GM19238 (cell line): Measurements from ENCODE around the gene ITGAD.

Source experiments
- DNase-seq: peaks from one replicate; pipeline ENCODE4 v3.0.0; 2011; ENCODE audit warnings: low spot score; ENCODE audit not compliant: insufficient read length

Gene ITGAD

DNA sequence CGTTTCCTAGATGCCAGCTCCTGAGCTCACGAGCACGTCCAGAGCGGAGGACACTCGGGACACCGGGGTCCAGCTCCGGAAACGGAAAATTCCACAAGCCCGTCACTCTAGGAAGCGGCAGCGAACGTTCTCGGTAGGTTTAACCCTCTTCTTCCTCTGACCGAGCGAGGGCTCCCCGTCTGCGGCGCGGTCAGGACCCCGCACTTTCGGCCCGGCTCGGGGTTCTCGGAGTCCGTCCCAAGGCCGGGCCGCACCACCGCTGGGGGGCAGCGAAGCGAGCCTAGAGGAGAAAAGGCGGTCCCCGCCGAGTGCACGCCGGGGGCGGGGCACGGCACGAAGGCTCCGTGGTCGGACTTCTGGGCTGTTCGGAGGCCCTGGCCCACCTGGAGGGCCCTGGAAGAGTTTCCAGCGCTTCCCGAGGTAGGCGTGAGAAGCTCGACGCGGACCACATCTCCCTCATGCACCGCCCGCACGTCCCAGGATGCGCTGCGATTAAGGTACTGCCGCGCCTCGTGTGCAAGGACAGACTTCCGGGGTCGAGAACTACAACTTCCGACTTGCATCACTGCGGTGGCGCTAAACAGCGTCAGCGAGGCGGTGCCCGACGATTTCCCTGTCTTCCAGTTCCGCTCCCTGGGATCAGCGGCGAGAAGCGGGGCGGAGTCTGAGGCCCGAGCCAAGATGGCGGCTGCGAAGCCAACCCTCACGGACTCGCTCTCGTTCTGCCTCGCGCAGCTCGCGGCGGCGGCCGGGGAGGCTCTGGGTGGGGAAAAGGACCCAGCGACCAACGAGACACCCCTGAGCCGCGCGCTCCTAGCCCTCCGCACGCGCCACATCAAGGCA, 65.9 kb downstream of the ITGAD start, which contains the start of gene ARMC5:
ARMC5 (plus strand) TSS at position 658 of the 843 bp plus-strand sequence; CDS start at position 682, 24 bp downstream.
- DNase-seq: peak; percentile 74

DNA sequence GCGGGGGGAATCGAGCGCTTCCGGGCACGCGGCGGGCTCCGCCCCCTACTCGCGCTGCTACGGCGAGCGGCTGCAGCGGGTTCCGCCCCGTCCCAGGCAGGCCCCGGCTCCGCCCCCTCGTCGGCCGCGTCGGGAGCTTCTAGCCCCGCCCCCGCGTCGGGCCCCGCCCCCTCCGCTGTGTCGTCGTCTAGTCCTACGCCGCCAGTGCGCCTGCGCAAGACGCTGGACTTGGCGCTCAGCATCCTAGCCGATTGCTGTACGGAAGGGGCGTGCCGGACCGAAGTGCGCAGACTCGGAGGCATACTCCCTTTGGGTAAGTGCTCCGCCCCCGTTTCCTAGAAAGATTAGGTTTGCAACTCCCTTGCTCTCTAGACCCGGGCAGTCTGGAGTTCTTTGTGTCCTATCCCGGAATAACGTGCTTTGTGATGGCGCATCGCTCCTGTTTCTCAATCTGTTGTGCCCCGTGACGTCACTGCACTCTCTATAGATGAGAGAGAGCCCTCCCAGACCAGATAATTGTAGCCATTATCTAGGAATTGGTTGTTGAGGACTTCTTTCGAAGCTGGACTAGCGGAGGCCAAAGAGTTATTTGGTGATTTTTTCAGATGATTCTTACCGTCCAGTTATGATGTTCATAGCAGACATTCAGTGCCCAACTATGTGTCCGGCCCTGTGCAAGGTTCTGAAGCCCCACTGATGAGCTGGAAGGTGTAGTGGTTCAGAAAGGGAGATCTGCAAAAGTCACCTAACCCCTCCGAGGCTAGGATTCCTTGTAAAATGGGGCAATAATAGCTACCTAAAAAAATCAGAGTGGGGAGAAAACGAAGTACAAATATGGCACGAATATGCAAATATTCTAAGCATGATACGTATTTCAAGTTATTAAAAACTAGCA, 66.8 kb downstream of the ITGAD start:
- peak; percentile 87 for DNase-seq

DNA sequence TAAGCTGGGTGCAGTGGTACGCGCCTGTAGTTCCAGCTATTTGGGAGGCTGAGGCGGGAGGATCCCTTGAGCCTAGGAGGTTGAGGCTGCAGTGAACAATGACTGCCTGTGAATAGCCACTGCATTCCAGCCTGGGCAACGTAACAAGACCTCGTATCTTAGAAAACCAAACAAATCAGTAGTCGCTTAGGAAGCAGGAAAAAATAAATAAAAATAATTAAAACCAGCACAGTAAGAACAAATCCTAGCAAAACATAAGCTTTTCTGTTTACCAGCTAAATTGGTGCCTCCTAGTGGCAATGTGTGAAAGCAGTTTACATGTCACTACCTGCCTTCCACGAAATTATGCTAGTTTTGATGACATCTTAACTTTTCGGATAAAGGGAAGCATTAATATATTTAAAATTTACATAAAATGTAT, 67.5 kb downstream of the ITGAD start:
- no peak for DNase-seq

DNA sequence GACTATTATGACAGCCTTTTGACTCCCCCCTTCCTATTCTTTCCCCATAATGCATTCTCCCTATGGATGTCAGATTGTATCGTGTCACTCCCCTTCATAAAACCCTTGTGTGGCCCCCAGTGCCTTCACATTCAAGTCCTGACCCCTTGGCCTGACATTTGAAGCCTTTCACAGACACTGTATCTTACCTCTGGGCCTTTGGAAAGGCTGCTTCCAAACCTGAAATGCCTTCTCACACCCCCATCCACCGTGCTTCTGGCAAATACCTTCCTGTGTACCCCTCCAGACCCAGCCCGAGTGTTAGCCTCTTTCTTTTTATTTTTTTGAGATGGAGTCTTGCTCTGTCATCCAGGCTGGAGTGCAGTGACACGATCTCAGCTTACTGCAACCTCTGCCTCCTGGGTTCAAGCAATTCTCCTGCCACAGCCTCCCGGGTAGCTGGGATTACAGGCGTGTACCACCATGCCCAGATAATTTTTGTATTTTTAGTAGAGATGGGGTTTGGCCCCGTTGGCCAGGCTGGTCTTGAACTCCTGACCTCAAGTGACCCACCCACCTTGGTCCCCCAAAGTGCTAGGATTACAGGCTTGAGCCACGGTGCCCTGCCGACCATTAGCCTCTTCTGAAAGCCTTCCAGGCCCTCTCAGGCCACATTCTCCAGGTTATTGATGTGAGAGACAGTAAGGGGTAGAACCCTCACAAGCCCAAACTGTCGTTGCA, 68.2 kb downstream of the ITGAD start:
- DNase-seq: no peak

DNA sequence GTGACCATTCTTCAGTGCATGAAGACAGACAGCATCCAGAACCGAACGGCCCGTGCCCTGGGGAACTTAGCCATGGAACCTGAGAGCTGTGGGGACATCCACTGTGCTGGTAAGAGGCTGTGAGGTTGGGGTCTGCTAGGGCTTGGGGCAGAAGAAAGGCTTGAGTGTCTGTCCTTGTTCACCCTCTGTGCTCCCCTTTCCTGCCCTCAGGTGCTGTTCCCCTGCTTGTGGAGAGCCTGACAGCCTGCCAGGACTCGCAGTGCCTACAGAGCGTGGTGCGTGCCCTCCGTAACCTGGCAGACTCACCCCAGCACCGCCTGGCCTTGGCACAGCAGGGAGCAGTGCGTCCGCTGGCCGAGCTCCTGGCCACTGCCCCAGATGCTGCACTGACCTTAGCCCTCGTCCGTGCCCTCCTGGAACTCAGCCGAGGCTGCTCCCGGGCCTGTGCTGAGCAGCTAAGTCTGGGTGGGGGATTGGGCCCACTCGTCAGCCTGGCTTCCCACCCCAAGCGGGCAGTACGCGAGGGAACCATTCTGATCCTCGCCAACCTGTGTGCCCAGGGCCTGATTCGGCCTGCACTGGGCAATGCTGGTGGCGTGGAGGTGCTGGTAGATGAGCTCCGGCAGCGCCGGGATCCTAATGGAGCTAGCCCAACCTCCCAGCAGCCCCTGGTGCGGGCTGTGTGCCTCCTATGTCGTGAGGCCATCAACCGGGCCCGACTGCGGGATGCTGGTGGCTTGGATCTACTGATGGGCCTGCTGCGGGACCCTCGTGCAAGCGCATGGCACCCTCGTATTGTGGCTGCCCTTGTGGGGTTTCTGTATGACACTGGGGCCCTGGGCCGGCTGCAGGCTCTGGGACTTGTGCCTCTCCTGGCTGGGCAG, 69.0 kb downstream of the ITGAD start:
- no peak for DNase-seq

DNA sequence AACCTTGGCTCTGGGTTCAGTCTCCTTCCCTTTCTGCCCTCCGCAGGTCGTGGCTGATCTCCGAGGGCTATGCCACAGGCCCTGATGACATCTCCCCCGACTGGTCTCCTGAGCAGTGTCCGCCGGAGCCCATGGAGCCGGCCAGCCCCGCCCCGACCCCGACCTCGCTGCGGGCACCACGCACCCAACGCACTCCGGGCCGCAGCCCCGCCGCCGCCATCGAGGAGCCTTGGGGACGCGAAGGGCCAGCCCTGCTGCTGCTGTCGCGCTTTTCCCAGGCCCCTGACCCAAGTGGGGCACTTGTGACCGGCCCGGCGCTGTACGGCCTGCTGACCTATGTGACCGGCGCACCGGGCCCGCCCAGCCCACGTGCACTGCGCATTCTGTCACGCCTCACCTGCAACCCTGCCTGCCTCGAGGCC, 71.2 kb downstream of the ITGAD start:
- DNase-seq: no peak

DNA sequence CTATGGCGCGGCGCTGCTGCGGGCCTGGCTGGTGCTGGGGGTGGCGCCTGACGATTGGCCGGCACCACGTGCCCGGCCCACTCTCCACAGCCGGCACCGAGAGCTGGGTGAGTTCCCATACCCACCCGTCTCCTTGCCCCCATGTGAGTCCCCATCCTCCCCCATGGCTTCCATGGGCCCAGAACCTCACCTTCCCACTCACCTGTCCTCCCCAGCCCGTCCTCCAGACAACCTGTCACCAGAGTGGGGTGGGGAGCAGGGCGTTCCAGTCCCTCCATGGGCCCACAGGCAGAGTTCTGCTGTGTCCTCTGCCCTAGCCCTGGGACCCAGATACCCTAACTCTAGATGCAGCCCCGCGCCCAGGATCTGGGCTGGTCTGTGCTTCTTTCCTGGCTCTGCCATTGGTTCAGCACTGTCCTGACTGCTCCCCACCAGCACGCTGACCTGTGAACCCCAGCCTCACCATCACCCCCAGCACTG, 71.7 kb downstream of the ITGAD start:
- no peak for DNase-seq

DNA sequence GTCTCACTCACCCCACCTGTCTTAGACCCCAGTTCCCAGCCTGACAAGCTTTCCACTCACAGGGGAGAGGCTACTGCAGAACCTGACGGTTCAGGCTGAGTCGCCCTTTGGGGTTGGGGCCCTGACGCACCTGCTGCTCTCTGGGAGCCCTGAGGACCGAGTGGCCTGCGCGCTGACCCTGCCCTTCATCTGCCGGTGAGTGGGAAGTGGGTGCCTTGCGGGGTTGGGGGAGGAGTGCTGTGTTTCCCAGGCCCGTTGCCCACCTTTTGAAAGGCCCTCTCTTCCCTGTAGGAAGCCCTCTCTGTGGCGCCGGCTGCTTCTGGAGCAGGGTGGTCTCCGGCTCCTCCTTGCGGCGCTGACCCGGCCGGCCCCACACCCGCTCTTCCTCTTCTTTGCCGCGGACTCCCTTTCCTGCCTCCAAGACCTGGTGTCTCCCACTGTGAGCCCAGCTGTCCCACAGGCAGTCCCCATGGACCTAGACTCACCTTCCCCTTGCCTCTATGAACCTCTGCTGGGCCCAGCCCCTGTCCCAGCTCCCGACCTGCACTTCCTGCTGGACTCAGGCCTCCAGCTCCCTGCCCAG, 72.7 kb downstream of the ITGAD start:
- no peak for DNase-seq

DNA sequence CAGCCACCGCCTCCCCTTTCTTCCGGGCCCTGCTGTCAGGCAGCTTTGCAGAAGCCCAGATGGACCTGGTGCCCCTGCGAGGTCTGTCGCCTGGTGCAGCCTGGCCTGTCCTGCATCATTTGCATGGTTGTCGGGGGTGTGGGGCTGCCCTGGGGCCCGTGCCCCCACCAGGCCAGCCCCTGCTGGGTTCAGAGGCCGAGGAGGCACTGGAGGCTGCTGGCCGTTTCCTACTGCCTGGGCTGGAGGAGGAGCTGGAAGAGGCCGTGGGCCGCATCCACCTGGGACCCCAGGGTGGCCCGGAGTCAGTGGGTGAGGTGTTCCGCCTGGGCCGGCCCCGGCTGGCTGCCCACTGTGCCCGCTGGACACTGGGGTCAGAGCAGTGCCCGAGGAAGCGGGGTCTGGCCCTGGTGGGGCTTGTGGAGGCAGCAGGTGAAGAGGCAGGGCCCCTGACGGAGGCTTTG, 73.3 kb downstream of the ITGAD start:
- DNase-seq: no peak

DNA sequence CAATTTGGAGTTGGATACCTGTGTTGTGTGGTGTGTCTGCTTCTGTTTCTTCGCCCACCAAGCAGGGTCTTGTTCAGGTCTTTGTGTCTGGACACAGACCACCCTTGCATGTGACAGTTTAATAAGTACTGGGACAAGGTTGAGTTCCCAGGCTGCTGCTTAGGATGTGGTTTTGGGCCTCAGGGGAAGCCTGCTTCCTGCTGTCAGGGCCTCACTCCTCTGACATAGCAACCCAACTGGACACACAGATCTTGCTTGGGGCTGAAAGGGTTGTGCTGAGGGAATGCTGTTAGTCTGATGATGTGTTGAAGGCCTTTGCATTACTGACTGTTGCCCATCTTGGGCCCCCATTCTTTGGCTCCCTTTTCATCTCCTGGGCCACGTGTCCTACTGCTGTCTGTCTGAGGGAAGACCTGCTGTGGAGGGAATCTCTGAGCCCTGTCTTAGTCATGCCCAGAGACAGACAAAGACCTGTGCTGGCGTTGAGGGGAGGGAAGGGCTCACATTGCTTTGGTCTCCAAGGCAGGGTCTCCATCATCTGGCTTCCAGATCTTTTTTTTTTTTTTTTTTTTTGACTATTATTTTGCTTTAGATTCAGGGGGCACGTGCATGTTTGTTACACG, 74.1 kb downstream of the ITGAD start:
- no peak for DNase-seq

DNA sequence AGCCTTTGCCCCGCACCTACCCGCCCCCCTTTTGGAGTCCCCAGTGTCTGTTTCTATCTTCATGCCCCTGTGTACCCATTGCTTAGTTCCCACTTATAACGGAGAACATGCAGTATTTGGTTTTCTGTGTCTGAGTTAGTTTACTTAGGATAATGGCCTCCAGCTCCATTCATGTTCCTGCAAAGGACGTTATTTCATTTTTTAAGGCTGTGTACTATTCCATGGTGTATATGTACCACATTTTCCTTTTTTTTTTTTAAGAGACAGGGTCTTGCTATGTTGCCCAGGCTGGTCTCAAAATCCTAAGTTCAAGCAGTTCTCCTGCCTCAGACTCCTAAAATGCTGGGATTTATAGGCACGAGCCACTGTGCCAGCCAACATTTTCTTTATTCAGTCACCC, 74.7 kb downstream of the ITGAD start:
- DNase-seq: no peak

DNA sequence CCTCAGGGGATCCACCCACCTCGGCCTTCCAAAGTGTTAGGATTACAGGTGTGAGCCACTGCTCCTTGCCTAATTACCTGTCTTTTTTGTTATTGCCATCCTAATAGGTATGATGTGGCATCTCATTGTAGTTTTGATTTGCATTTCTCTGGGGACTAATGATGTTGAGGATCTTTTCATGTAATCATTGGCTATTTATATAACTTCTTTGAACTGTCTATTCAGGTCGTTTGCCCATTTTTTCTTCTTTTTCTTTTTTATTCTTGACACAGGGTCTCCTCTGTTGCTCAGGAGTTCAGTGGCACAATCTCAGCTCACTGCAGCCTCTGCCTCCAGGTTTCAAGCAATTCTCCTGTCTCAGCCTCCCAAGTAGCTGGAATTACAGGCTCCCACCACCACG, 77.5 kb downstream of the ITGAD start:
- no peak for DNase-seq

DNA sequence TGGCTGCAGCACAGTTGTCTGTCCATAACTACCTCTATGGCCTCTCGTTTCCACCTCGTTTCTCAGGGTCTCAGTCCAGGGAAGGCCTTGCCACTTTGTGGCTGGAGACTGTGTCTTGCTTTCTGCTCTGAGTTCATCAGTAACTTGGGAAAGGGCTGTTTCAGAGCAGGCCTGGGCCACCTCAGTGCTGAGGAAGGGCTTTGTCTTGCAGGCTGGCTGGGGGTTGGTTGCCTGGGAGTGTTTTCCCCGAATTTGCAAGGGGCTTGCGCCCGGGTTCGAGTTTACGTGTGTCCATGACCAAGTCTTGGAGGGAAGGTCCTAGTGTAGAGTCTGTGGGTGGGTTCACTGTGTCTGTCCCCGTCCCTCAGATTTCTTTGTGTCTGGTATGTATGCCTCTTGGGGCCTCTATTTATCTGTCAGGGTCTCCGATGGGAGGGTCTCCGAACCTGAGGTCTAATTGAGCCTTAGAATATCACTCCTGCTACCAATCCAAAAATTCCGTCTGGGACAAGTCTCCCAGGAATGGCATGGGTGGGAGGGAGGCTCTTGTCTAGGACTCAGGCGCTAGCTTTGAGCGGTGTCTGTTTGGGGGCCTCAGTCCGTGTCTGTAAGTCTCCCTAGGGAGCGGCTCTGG, 78.2 kb downstream of the ITGAD start:
- DNase-seq: no peak

DNA sequence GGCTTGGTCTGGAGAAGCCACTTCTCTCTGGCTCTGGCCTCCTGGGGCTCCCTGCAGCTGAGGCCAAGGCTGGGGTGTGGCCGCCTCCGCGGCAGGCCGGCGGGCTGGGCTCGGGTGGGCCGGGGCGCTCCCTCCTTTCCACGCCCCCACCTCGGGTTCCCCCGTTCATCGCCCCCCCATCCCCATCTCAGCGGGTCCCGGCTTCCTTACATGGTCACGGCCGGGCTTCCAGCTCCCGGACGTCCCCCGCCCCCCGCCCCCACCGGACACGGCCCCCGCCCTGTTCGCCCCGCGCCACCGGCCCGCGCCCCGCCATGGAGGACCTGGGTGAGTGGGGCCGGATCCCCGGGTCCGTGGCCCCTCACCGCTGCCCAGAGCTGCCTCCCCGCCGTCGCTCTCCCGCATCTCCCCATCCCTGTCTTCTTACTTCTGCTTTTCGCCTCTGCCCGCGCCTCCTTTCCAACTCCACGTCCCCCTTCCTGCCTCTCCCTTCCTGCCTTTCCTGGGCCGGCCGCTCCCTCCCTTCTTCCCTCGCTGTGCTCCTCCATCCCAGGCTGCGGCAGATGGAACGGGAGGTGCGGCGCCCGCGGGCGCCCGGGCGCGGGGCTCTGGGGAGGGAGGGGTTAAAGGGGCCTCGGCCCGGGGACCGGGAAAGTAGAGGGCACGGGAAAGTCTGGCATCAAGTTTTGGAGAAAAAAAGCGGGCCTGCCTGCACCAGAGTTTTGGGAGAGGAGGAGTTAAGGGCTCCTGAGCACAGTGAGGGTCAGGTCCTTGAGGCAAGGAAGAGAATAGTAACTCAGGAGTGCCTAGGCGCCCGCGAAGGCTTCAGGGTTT, 79.0 kb downstream of the ITGAD start, which contains the start of gene TGFB1I1:
TGFB1I1 (plus strand) TSS at position 278 of the 834 bp plus-strand sequence; CDS start at position 315, 37 bp downstream.
- no peak for DNase-seq

DNA sequence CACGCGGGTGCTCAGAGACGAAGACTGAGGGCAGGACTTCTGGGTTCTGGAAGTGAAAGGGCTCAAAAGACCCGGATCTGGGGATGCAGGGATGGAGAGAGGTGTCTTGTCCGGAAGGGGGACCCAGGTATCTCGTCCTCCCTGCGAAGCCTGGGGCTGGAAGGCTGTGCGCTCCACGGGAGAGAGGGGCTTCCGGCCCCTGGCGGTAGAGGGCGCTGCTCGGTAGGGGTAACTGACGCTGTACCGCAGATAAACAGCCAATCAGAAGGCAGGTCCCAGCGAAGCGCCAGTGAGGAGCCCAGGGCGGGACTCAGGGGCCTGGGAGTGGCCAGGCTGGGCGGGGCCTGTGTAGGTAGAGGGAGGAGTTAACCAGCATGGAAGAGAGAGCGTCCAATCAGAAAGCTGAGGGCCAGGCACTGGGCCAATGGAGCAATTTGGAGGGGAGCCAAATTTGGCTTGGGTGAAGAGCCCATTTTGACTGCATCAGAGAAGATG, 79.6 kb downstream of the ITGAD start:
- no peak for DNase-seq

DNA sequence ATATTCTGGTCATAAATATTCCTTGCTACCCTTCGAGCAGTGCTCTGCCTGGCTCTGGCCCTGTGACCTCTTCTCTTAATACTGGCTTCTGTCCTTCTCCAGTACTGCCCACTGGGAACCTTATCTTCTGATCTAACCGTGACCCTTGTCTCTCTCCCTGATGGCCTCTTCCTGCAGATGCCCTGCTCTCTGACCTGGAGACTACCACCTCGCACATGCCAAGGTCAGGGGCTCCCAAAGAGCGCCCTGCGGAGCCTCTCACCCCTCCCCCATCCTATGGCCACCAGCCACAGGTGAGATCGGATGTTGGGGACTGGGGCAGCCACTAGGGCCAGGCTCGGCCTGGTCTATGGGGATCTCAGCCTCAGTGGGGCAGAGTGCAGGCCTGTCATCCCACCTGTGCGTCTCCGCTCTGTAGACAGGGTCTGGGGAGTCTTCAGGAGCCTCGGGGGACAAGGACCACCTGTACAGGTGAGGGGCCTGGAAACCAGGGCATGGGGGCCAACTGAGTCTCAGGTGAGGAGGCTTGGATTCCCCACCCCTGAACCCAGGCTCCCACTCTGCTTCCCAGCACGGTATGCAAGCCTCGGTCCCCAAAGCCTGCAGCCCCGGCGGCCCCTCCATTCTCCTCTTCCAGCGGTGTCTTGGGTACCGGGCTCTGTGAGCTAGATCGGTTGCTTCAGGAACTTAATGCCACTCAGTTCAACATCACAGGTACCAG, 80.3 kb downstream of the ITGAD start:
- DNase-seq: no peak

DNA sequence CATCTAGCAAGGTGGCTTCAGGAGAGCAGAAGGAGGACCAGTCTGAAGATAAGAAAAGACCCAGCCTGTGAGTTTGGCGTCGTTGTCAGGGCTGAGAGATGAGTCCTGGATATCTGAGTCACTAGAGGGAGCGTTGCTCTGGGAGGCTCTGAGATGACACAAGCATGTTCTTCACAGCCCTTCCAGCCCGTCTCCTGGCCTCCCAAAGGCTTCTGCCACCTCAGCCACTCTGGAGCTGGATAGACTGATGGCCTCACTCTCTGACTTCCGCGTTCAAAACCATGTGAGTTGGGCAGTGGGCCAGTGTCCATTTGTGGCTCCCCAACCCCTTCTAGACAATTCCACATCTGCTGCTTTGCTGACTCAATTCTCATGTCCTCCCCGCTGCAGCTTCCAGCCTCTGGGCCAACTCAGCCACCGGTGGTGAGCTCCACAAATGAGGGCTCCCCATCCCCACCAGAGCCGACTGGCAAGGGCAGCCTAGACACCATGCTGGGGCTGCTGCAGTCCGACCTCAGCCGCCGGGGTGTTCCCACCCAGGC, 81.1 kb downstream of the ITGAD start:
- no peak for DNase-seq
